DND-41 (cell line): ENCODE data around the gene REEP5.

Source experiments
- ATAC-seq: fragments of 200-7000 bp; cut with Tn5 transposase; 3 replicates; pipeline ENCODE4 v1.9.1; 2021; ENCODE audit warnings: low read depth; ENCODE audit not compliant: insufficient read depth
- DNase-seq: peaks from one replicate; pipeline ENCODE4 v3.0.0-alpha.2; 2020
- H2AFZ ChIP-seq: 2 replicates; pipeline ENCODE4 v1.6.0; 2012; ENCODE audit warnings: low read depth, low read length
- H3K27ac ChIP-seq: 2 replicates; pipeline ENCODE4 v1.5.1; 2012; ENCODE audit warnings: low read length, inconsistent platforms
- H3K27me3 ChIP-seq: fragments of 200-600 bp; sonication (generic); 2 replicates; pipeline ENCODE4 v1.6.0; 2012; ENCODE audit warnings: low read length, mild to moderate bottlenecking, inconsistent platforms; ENCODE audit not compliant: insufficient read depth, poor library complexity
- H3K36me3 ChIP-seq: 2 replicates; pipeline ENCODE4 v1.5.1; 2012; ENCODE audit warnings: low read length, inconsistent platforms; ENCODE audit not compliant: insufficient read depth
- H3K4me1 ChIP-seq: 2 replicates; pipeline ENCODE4 v1.5.1; 2012; ENCODE audit warnings: mild to moderate bottlenecking, low read length; ENCODE audit not compliant: insufficient read depth
- H3K4me2 ChIP-seq: 2 replicates; pipeline ENCODE4 v1.6.0; 2012; ENCODE audit warnings: mild to moderate bottlenecking, moderate library complexity, low read length, inconsistent platforms; ENCODE audit not compliant: insufficient read depth
- H3K4me3 ChIP-seq, 2 experiments: fragments of 200-600 bp in 1 of 2; shearing (Covaris generic) in 1 of 2; 2 replicates each; pipeline ENCODE4 v1.5.1; 2012 to 2016; ENCODE audit warnings: inconsistent platforms in 2 of 2, low read length in 2 of 2, mild to moderate bottlenecking in 2 of 2, low read depth in 1 of 2, moderate library complexity in 1 of 2
- H3K79me2 ChIP-seq: 2 replicates; pipeline ENCODE4 v1.6.0; 2012; ENCODE audit warnings: low read length, inconsistent platforms; ENCODE audit not compliant: insufficient read depth
- H3K9ac ChIP-seq: 2 replicates; pipeline ENCODE4 v1.6.0; 2012; ENCODE audit warnings: low read depth, mild to moderate bottlenecking, inconsistent platforms, low read length, moderate library complexity
- H3K9me3 ChIP-seq: 2 replicates; pipeline ENCODE4 v1.5.1; 2012; ENCODE audit warnings: low read length, moderate library complexity, mild to moderate bottlenecking, inconsistent platforms; ENCODE audit not compliant: insufficient read depth, severe bottlenecking
- H4K20me1 ChIP-seq: 2 replicates; pipeline ENCODE4 v1.6.0; 2012; ENCODE audit warnings: low read length; ENCODE audit not compliant: insufficient read depth
- EZH2 ChIP-seq: IDR thresholded peaks from 3 replicates; pipeline ENCODE4 v1.6.1; 2012; ENCODE audit warnings: borderline replicate concordance, low read depth, mild to moderate bottlenecking, moderate library complexity, low read length, inconsistent platforms; ENCODE audit not compliant: severe bottlenecking
- TF ChIP-seq, protein P1 (sequence below): IDR thresholded peaks from 2 replicates; pipeline ENCODE4 v1.5.1; 2012; ENCODE audit warnings: borderline replicate concordance, low read length, moderate library complexity, mild to moderate bottlenecking; ENCODE audit not compliant: poor library complexity, severe bottlenecking; ENCODE audit errors: extremely low read depth

The REEP5 gene

DNA sequence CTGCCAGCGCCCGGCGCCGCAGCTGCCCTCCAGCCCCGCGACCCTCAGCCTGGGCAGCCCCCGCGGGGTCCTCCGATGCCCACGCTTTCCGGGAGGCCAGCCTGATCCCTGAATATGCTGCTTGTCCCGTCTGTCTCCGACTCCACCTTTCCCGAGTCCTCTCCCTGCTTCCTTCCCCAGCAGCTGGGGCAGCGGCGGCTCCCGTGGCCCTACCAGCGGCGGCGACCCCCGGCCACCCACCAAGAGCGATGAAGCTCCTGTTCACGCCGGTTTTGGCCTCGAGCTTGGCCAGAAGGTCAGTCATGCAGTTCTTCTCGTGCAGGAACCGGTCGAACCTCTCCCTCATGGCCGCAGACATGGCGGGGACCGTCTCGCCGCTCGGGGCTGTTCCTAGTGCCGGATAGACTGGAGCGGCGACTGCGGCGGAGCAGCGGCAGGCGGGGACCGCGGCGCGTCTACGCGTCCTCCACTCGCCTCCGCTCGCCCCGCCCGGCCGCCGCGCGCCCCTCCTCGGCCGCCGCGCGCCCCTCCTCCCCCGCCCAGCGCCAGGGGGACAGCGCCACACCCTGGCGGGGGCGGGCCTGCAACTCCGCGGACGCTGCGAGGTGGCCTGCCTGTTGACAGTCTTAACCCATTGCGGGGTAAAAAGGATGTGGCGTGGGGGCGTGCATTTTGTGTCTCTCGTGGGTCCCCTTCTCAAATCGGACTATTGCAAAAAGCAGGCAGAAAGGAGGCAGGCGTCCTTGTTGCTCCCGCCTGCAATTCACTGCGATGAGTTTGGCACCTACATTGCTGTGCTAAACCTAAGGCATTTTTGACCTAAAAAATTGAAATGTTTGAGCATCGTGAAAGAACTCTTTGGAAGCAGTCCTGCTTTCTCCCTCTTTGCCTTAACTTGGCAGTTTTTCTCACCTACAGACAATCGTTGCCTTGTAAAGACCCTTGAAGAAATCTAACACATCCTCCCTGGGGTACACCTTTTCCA lies at the start of gene REEP5:
Gene REEP5 (minus strand): TSS at position 395 of the 985 bp plus-strand sequence. CDS start 37 bp downstream, at position 358.
- Histone ChIP-seq H3K4me2 (peak within 1 kb of the TSS; percentile 95), H3K4me3 (peak within 1 kb of the TSS; percentile 83 to 95), H3K9me3 (no peaks in the 10 kb centered on the region), H3K27ac (peak within 1 kb of the TSS; percentile 79), H3K9ac (peak within 1 kb of the TSS; percentile 89), H4K20me1 (0 out of 2 replicates have a peak, but pooled peaks cover 5% of the 10 kb centered on the region), H3K4me1 (peaks cover 53% of the 10 kb centered on the region), H3K36me3 (peaks cover 36% of the 10 kb centered on the region), H3K27me3 (no peaks in the 10 kb centered on the region), H2AFZ (peak within 1 kb of the TSS; percentile 92), H3K79me2 (peaks cover 38% of the 10 kb centered on the region)
- ATAC-seq (peak; percentile 81), DNase-seq (peak; percentile 85)
- TF ChIP-seq, protein P1, sequence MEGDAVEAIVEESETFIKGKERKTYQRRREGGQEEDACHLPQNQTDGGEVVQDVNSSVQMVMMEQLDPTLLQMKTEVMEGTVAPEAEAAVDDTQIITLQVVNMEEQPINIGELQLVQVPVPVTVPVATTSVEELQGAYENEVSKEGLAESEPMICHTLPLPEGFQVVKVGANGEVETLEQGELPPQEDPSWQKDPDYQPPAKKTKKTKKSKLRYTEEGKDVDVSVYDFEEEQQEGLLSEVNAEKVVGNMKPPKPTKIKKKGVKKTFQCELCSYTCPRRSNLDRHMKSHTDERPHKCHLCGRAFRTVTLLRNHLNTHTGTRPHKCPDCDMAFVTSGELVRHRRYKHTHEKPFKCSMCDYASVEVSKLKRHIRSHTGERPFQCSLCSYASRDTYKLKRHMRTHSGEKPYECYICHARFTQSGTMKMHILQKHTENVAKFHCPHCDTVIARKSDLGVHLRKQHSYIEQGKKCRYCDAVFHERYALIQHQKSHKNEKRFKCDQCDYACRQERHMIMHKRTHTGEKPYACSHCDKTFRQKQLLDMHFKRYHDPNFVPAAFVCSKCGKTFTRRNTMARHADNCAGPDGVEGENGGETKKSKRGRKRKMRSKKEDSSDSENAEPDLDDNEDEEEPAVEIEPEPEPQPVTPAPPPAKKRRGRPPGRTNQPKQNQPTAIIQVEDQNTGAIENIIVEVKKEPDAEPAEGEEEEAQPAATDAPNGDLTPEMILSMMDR = peak; percentile 92
- TF ChIP-seq EZH2 = no peak

- H2AFZ ChIP-seq = no peak overlapping the region
- no peak for TF ChIP-seq EZH2
- TF ChIP-seq, protein P1 = no peak
- H3K4me2 ChIP-seq = no peak overlapping the region
- H3K79me2 ChIP-seq = no peaks in the 10 kb centered on the region
- no peaks in the 10 kb centered on the region for H3K27me3 ChIP-seq
- peaks cover 11% of the 10 kb centered on the region for H3K4me1 ChIP-seq
- no peaks in the 10 kb centered on the region for H4K20me1 ChIP-seq
- DNase-seq (no peak), ATAC-seq (no peak)
- H3K4me3 ChIP-seq = no peak overlapping the region
- no peak overlapping the region for H3K27ac ChIP-seq
- no peaks in the 10 kb centered on the region for H3K9me3 ChIP-seq
- no peaks in the 10 kb centered on the region for H3K36me3 ChIP-seq
- H3K9ac ChIP-seq = no peak overlapping the region
These were observed 49.2 kb upstream of the REEP5 start for GRCh38 chr5:112971276-112971675.

GRCh38 chr5:112968411-112969106 lies 46.5 kb upstream of the REEP5 start:
- Histone ChIP-seq H3K27ac (no peak overlapping the region), H3K9me3 (no peaks in the 10 kb centered on the region), H3K4me2 (no peak overlapping the region), H3K27me3 (no peaks in the 10 kb centered on the region), H3K36me3 (no peaks in the 10 kb centered on the region), H3K79me2 (no peaks in the 10 kb centered on the region), H3K9ac (no peak overlapping the region), H3K4me3 (no peak overlapping the region), H3K4me1 (no peaks in the 10 kb centered on the region), H4K20me1 (no peaks in the 10 kb centered on the region), H2AFZ (no peak overlapping the region)
- DNase-seq = no peak
- no peak for TF ChIP-seq EZH2
- no peak for ATAC-seq
